Measurements from ENCODE around the gene EEFSEC.

EEFSEC gene

GRCh38 chr3:128245460-128245859 is 92.2 kb downstream of the EEFSEC start:
- no peak for DNase-seq

DNA sequence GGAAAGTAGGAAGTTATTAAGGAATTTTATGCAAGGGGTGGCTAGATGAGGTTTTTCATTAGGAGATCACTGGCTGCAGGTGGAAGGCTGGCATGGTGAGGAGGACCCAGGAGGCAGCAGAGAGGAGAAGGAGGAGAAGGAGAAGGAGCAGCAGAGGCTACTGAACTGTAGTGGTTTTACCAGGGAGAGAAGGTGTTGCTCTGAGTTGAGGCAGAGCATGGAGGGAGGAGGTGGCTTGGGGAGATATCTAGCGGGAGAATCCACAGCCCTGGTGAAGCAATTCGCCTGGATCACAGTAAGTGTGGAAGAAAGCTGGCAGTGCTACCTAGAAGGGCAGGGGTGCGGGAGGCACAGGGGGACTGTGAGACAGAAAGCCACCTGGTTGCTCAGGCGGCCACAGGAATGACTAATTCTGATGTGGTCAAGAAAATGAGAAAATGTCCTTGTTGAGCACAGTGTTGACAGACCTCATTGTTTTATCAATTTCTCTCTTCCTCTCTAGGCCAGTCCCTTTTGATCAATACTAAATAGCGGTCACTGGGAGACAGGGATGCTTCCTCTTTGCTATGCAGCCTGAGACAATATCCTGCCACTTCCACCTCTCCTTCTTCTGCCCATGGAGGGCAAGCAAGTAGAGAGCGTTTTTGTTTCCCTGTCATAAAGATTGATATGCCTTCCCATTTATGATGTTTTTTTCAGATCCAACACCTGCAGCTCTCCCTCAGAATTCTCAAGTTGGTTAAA is 94.6 kb downstream of the EEFSEC start:
- DNase-seq: no peak

DNA sequence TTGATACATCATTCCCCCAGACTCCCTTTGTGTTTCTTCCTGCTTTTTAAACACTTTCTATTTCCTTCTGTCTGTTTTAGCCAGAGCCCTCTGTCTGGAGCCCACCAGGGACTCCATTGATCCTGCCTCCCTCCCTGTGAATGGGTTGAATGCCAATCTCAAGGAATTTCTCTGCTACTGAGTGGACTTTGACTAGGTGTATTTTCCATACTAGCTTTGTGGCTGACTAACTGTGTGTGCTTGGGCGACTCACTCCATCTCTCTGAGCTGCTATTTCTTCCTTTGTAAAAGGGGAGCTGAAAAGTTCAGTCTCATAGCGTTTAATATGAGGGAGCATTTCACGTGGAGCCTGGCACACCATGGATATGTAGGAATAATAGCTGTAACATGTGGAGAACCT is 98.8 kb downstream of the EEFSEC start:
- no peak for DNase-seq

- DNase-seq: no peak
These were observed 99.9 kb downstream of the EEFSEC start for GRCh38 chr3:128253150-128253549.

DNA sequence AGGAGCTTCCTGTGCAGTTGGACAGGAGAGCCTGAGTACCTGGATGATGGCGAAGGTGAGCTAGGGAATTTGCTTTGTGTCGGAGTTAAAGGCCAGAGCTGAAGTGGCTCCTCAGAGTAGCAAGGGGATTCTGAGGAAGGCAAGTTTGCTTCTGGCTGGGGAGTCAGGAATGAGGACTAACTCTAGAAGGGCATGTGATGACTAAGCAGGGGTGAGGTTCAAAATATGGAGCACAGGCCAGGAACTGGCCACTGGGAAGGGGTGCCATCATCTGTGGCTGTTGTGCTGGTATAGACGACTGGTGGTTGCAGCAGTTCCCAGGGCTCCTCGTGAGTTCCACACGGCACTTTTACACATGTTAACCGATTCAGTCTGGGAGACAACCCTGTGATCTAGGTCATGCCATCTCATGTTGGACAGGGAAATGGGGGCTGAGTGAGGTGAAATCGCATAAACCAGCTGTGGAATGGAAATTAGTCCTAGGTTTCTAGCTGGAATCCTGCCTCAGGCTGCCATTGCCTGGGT is 100.8 kb downstream of the EEFSEC start:
- no peak for DNase-seq

DNA sequence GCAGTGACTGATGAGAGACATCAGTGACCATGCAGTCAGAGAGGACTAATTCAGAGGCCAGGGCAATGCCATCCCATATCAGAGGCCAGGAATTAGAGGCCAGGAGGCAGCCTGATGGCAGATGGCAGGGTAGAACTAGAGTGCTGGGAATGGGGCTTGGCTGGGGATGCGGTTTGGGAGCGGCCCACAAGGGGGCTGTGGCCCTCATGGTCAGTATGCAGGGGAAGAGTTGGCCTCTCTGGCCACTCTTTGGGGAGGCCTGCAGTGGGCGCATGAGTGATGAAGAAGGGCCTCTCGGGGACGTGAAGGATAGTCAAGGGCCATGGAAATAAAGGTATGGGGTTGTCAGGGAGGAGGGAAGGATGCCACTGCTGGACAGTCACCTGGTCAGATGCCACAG is 101.7 kb downstream of the EEFSEC start:
- DNase-seq: no peak

DNA sequence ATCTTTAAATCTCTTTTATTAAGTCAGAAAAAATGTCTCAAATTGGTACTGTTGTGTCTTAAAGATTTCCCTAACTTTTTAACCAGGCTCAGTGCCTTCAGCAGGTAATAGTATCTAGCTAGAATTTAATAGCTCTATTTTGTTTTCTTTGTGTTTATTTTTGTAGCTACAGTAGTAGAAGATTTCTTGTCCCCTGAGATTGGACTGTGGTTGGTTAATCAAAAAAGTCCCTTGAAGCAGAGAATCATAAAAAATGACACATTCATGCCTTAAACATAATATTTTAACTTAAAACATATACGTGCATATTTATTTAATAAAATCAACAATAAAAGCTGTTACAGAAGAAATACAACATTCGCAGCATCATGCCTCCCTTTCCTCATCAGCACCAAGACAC is 102.8 kb downstream of the EEFSEC start:
- no peak for DNase-seq

GRCh38 chr3:128257632-128258031 is 104.4 kb downstream of the EEFSEC start:
- no peak for DNase-seq

GRCh38 chr3:128260275-128260674 is 107.0 kb downstream of the EEFSEC start:
- DNase-seq: no peak

DNA sequence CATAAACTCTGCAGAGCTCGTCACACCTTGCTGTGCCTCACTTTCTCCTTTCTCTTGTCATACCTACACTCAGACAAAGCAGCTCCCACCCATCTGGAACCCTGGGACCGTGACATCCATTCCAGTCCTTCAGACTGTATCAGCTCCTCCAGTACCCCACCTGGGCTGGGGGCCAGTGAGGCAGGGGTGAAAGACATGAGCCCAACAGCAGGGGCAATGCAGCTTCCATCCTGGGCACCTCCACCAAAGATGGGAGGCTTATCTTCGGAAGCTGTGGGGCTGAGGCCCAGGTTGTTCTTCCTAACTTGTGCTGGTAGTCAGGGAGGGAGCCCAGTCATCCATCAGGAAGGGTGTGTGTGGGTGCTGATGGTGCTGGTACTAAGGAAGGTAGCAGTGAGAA is 109.2 kb downstream of the EEFSEC start:
- DNase-seq: no peak

DNA sequence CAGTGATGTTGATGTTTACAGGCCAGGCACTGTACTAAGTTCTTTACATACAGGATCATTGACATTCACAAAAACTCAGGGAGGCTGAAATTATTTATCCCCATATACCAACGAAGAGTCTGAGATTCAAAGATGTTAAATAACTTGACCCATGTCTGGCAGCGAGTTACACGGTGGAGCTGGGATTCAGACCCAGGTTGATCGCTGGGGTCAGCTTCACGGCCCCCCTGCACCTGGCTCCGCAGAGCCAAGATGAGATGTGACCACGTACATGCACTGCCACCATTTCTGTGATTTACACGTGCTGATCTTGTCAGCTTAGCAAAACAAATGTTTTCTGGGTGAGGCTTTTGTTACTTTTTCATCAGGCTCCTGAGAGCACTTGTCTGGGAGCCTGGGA is 109.8 kb downstream of the EEFSEC start:
- DNase-seq: no peak

DNA sequence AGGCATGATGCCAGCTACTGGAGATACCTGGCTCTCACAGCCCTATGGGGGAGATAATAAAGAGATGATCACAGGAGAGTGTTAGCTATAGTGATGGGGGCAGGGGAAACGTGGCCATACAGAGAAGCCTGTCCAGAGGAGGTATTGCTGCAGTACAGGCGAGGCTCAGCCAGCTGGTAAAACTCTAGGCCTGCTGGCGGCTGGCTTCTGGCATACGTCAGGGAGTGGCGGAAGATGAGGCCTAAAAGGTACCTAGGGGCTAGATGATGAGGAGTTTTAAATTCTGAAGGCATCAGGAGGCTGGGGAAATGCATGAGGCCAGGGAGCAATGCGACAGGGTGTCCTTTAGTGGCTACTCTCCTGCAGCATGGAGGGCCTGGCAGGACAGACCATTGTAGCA is 110.7 kb downstream of the EEFSEC start:
- DNase-seq: no peak

- no peak for DNase-seq
These were observed 113.2 kb downstream of the EEFSEC start for GRCh38 chr3:128266453-128266852.

DNA sequence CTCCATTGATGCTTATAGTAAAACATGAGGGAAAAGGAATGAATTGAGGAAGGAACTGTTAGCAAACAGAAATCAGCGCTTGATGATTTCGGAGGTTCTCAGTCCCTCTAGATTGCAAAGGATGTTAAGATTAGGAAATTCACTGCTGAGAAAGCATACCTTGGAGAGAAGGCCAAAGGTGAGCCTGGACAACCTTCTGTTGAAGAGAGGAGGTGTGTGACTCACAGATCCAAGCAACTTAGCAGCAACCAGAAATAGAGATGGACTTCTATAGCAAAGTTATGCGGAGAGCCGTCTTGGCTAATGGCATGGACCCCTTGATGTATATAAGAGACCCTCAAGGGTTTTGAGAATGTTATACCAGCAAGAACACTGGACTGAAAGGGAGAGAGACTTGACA is 114.3 kb downstream of the EEFSEC start:
- DNase-seq: no peak

GRCh38 chr3:128269006-128269775 is 115.9 kb downstream of the EEFSEC start:
- no peak for DNase-seq

DNA sequence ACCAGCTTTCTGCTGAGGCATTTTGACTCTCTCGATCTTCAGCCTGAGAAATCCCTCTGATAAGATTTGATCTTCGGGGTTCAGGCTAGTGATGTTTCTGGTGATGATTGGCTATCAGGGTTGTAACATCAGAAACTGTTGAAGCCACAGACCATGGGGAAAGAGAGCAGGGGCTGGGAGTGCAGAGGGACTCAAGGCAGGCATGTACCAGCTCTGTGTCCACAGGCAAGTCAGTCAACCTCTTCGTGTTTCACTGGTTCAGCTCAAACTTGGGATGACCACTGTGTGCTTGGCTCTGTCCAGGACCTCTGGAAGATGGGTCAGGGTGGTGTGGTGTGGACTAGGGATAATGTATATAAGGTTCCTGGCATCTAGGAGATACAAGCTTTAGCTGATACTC is 116.5 kb downstream of the EEFSEC start:
- no peak for DNase-seq

- DNase-seq: no peak
These were observed 117.5 kb downstream of the EEFSEC start for GRCh38 chr3:128270559-128271492.

DNA sequence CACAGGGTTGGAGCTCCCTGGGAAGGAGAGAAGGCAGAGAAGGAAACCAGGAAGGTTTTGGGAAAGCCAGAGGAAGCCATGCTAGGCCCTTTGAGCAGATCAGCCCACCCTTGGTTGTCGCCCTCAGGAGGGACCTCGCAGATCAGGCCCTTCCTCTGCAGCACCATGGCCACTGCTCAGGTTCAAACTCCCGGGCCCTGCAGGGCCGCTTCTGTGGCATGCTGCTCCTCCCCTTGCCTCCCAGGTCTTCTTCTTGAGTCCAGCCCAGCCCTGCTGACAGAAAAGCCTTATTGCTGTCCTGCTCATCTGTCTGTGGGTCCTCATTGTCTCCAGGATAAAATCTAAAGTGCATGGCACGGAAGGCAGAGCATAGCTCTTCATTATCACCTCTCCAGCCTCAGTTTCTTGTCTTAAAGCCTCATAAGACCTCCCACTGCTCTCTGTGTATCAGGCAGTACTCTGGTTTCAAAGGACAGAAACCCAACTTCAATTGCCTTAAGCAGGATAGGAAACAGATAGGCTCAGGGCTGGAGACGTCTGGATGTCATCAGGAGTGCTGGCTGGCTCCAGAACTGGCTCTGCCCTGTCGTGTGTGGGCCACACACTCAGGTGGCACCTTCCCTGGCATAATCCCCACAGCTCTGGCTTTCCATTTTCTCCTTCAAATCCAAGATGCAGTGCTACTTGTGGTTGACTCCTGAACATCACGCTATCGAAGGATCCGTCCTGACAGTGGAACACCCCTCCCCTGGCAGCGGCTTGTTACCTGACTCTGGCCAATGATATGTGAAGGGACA is 118.5 kb downstream of the EEFSEC start:
- DNase-seq: no peak

DNA sequence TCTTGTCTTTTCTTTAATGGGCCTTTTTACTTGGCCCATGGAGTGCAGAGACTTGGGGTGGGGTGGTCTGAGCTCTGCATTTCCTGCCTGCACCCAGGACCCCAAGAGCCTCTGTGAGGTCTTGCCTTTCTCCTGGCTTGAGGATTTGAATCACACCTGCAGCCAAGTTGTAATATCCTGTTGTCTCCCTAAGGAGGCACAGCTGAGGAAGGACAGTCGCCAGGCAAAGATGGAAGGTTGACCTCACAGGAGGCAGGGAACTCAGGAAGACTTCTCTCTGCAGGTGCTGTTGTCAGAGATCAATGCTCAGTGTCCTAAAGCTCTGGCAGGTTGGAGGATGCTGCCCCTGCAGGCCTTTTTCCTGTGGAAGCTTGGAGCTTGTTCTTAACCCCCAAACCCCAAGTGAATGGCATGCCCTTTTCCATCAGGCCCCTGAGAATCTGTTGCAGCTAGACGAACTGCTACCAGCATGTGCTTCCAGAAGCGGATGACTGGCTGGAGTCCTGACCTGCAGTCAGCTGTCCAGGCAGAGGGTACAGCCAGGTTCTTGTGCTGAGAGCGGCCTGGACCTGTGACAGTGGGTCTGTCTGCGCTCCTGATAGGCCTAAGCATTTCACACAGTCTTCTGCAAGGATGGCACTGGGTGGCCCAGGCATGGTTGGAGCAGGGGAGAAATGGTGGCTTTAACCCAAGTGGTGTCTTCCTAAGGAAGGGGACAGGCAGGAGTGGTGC is 120.0 kb downstream of the EEFSEC start:
- no peak for DNase-seq

GRCh38 chr3:128273841-128274573 is 120.7 kb downstream of the EEFSEC start:
- DNase-seq: no peak

DNA sequence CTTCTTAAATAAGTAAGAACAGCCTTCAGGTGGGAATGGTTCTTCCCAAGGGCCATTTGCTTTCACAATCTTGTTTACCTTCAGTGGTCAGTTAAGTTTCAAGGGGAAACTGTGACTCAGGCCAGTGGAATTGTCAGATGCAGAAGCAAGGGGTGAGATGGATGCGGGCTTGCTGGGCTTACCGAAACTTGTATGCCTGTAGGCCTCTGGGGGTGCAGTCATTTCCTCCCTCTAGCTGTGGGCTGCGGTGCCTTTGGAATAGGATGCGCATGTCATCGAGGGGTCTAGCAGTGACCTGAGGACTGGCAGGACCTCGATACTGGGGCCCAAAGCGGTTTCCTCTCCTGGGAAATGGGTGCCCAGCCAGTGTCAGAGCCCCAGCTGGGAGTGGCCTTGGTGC is 121.6 kb downstream of the EEFSEC start:
- no peak for DNase-seq
